DOHH2 (cell line): Measurements from ENCODE around the gene PID1.

Source experiments
- H3F3A ChIP-seq: fragments of 200-600 bp; sonication (generic), shearing (Covaris generic); 2 replicates; pipeline ENCODE4 v1.6.0; 2016; ENCODE audit warnings: antibody characterized with exemption, mild to moderate bottlenecking; ENCODE audit not compliant: control insufficient read depth, insufficient read depth
- H3K27ac ChIP-seq: fragments of 200-600 bp; sonication (generic); 2 replicates; pipeline ENCODE4 v1.5.1; 2014; ENCODE audit warnings: low read depth, mild to moderate bottlenecking, low read length, moderate library complexity
- H3K27me3 ChIP-seq: fragments of 200-600 bp; sonication (generic); 2 replicates; pipeline ENCODE4 v1.6.1; 2014; ENCODE audit warnings: mild to moderate bottlenecking, low read length, mixed read lengths; ENCODE audit not compliant: control insufficient read depth
- H3K36me3 ChIP-seq: fragments of 200-600 bp; sonication (generic); 2 replicates; pipeline ENCODE4 v1.6.1; 2014; ENCODE audit warnings: mild to moderate bottlenecking, low read length, moderate library complexity, mixed read lengths; ENCODE audit not compliant: control insufficient read depth
- H3K4me1 ChIP-seq: fragments of 200-600 bp; sonication (generic); 2 replicates; pipeline ENCODE4 v1.6.1; 2014; ENCODE audit warnings: mild to moderate bottlenecking, low read length, mixed read lengths; ENCODE audit not compliant: control insufficient read depth
- H3K4me2 ChIP-seq: fragments of 200-600 bp; sonication (generic); 2 replicates; pipeline ENCODE4 v1.6.0; 2014; ENCODE audit warnings: mild to moderate bottlenecking, low read length, moderate library complexity
- H3K4me3 ChIP-seq: fragments of 200-600 bp; sonication (generic); 2 replicates; pipeline ENCODE4 v1.5.1; 2014; ENCODE audit warnings: mild to moderate bottlenecking, low read length, mixed read lengths
- H3K79me2 ChIP-seq: fragments of 200-600 bp; sonication (generic); 2 replicates; pipeline ENCODE4 v1.6.1; 2014; ENCODE audit warnings: mild to moderate bottlenecking, low read length, mixed read lengths; ENCODE audit not compliant: control insufficient read depth
- H3K9me2 ChIP-seq: fragments of 200-600 bp; sonication (generic); replicated peaks from 2 replicates; pipeline ENCODE4 v1.6.1; 2014; ENCODE audit warnings: mild to moderate bottlenecking, low read length, mixed read lengths; ENCODE audit not compliant: control insufficient read depth
- H3K9me3 ChIP-seq: fragments of 200-600 bp; sonication (generic); 2 replicates; pipeline ENCODE4 v1.6.1; 2014; ENCODE audit warnings: antibody characterized with exemption, low read length, mixed read lengths; ENCODE audit not compliant: control insufficient read depth, insufficient read depth
- H4K20me1 ChIP-seq: fragments of 200-600 bp; sonication (generic); 2 replicates; pipeline ENCODE4 v1.6.0; 2014; ENCODE audit warnings: low read depth, mild to moderate bottlenecking, antibody characterized with exemption, low read length, moderate library complexity; ENCODE audit not compliant: control insufficient read depth, insufficient read depth
- EZH2phosphoT487 ChIP-seq: fragments of 200-600 bp; sonication (generic); IDR thresholded peaks from 2 replicates; pipeline ENCODE4 v1.6.1; 2017; ENCODE audit warnings: borderline replicate concordance, mild to moderate bottlenecking, antibody characterized with exemption, low read length, moderate library complexity, mixed read lengths
- TF ChIP-seq, protein P1 (sequence below): fragments of 200-600 bp; sonication (generic); IDR thresholded peaks from one replicate; pipeline ENCODE4 v1.5.1; 2014; ENCODE audit warnings: antibody characterized with exemption, mild to moderate bottlenecking, low read depth, low read length; ENCODE audit not compliant: poor library complexity, severe bottlenecking

PID1 gene

DNA sequence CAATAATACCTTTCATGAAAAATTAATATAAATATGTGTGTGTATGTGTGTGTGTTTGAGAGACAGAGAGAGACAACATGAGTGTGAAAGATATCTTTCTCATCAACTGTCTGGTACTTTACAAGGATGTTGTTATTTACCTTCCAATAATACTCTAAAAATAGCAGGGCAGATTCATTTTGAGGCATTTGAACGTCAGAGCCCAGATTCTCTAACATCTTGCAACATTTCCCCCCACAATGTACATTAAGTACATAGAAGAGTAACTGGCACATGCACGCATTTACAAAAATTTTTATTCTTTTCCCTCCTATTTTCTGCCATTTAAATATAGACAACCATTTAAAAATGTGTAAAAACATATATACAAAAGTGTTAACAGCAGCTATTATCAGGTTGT is 100.9 kb downstream of the PID1 start:
- TF ChIP-seq, protein P1, sequence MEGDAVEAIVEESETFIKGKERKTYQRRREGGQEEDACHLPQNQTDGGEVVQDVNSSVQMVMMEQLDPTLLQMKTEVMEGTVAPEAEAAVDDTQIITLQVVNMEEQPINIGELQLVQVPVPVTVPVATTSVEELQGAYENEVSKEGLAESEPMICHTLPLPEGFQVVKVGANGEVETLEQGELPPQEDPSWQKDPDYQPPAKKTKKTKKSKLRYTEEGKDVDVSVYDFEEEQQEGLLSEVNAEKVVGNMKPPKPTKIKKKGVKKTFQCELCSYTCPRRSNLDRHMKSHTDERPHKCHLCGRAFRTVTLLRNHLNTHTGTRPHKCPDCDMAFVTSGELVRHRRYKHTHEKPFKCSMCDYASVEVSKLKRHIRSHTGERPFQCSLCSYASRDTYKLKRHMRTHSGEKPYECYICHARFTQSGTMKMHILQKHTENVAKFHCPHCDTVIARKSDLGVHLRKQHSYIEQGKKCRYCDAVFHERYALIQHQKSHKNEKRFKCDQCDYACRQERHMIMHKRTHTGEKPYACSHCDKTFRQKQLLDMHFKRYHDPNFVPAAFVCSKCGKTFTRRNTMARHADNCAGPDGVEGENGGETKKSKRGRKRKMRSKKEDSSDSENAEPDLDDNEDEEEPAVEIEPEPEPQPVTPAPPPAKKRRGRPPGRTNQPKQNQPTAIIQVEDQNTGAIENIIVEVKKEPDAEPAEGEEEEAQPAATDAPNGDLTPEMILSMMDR: no peak
- TF ChIP-seq EZH2phosphoT487: no peak
- H3K9me2 ChIP-seq: no peaks in the 10 kb centered on the region

GRCh38 chr2:229169751-229170150 is 101.3 kb downstream of the PID1 start:
- no peak overlapping the region for H3K27ac ChIP-seq
- H3K36me3 ChIP-seq: no peaks in the 10 kb centered on the region
- no peaks in the 10 kb centered on the region for H3F3A ChIP-seq
- H4K20me1 ChIP-seq: no peaks in the 10 kb centered on the region
- no peaks in the 10 kb centered on the region for H3K4me1 ChIP-seq
- H3K4me2 ChIP-seq: no peak overlapping the region
- H3K79me2 ChIP-seq: no peaks in the 10 kb centered on the region
- no peak overlapping the region for H3K4me3 ChIP-seq
- peaks cover 3% of the 10 kb centered on the region; the same call in 1 of the 2 replicates for H3K9me3 ChIP-seq
- H3K9me2 ChIP-seq: no peaks in the 10 kb centered on the region
- no peak for TF ChIP-seq EZH2phosphoT487
- TF ChIP-seq, protein P1: no peak
- H3K27me3 ChIP-seq: no peaks in the 10 kb centered on the region

More for the DNA sequence above, 100.9 kb downstream of the PID1 start:
- H3K27ac ChIP-seq: no peak overlapping the region
- no peak overlapping the region for H3K4me3 ChIP-seq
- peaks cover 3% of the 10 kb centered on the region; the same call in 1 of the 2 replicates for H3K9me3 ChIP-seq
- H3K79me2 ChIP-seq: no peaks in the 10 kb centered on the region
- H3F3A ChIP-seq: no peaks in the 10 kb centered on the region
- H4K20me1 ChIP-seq: no peaks in the 10 kb centered on the region
- no peak overlapping the region for H3K4me2 ChIP-seq
- H3K36me3 ChIP-seq: no peaks in the 10 kb centered on the region
- no peaks in the 10 kb centered on the region for H3K4me1 ChIP-seq
- no peaks in the 10 kb centered on the region for H3K27me3 ChIP-seq

GRCh38 chr2:229164545-229165249 is 106.4 kb downstream of the PID1 start:
- Histone ChIP-seq H3F3A (no peaks in the 10 kb centered on the region), H3K4me3 (no peak overlapping the region), H3K27me3 (no peaks in the 10 kb centered on the region), H3K9me2 (no peaks in the 10 kb centered on the region), H3K4me2 (no peak overlapping the region), H3K27ac (no peak overlapping the region), H3K4me1 (0 out of 2 replicates have a peak, but pooled peaks cover 3% of the 10 kb centered on the region), H3K9me3 (no peaks in the 10 kb centered on the region), H4K20me1 (no peaks in the 10 kb centered on the region), H3K36me3 (no peaks in the 10 kb centered on the region), H3K79me2 (no peaks in the 10 kb centered on the region)
- TF ChIP-seq, protein P1: no peak
- no peak for TF ChIP-seq EZH2phosphoT487
